CD14-positive monocyte (primary cell): ENCODE measurements around the gene OR4N5. TPM values are rescaled to one million over a fixed set of nuclear protein-coding genes. Genes with fewer than 3 reads are reported as not detected.

Source experiments
- DNase-seq, 3 donors: peaks; one replicate each; pipeline ENCODE4 v3.0.0-alpha.2; 2011 to 2022
- H2AFZ ChIP-seq: 2 replicates; pipeline ENCODE4 v1.6.0; 2012; ENCODE audit warnings: mild to moderate bottlenecking, low read depth, low read length, inconsistent platforms; ENCODE audit not compliant: insufficient read depth, poor library complexity, severe bottlenecking
- H3K27ac ChIP-seq, 2 donors: 1 replicate in 1 of 2; 2 replicates in 1 of 2; pipeline ENCODE4 v1.5.1; 2012 to 2013; ENCODE audit warnings: low read length in 2 of 2, control low read depth in 1 of 2, inconsistent platforms in 1 of 2, low read depth in 1 of 2, mild to moderate bottlenecking in 1 of 2
- H3K27me3 ChIP-seq, 2 donors: one replicate each; pipeline versions ENCODE4 v1.6.0 to v1.6.1; 2011 to 2013; ENCODE audit warnings: low read length in 2 of 2; ENCODE audit not compliant: control insufficient read depth in 2 of 2, insufficient read depth in 2 of 2
- H3K36me3 ChIP-seq, 2 donors: replicated peaks in 1 of 2; 1 replicate in 1 of 2; 2 replicates in 1 of 2; pipeline versions ENCODE4 v1.5.1 to v1.6.1; 2012 to 2013; ENCODE audit warnings: low read length in 2 of 2, control low read depth in 1 of 2, inconsistent platforms in 1 of 2, mild to moderate bottlenecking in 1 of 2; ENCODE audit not compliant: insufficient read depth in 2 of 2, control insufficient read depth in 1 of 2
- H3K4me1 ChIP-seq, 2 donors: 1 replicate in 1 of 2; 2 replicates in 1 of 2; pipeline versions ENCODE4 v1.5.1 to v1.6.1; 2012 to 2013; ENCODE audit warnings: low read length in 2 of 2, control low read depth in 1 of 2, inconsistent platforms in 1 of 2, mild to moderate bottlenecking in 1 of 2, moderate library complexity in 1 of 2; ENCODE audit not compliant: insufficient read depth in 2 of 2, control insufficient read depth in 1 of 2
- H3K4me2 ChIP-seq: replicated peaks from 2 replicates; pipeline ENCODE3; 2012; ENCODE audit warnings: low read length, moderate library complexity, mild to moderate bottlenecking; ENCODE audit not compliant: poor library complexity, severe bottlenecking; ENCODE audit errors: extremely low read depth
- H3K4me3 ChIP-seq, 3 experiments: fragments of 200-600 bp in 1 of 3; sonication (generic) in 1 of 3; replicated peaks in 1 of 3; 1 replicate in 2 of 3; 2 replicates in 1 of 3; pipeline ENCODE4 v1.5.1; 2011 to 2013; ENCODE audit warnings: low read length in 3 of 3, mild to moderate bottlenecking in 3 of 3, control low read depth in 2 of 3, low read depth in 2 of 3, inconsistent platforms in 1 of 3, moderate library complexity in 1 of 3
- H3K79me2 ChIP-seq: 2 replicates; pipeline ENCODE4 v1.6.0; 2012; ENCODE audit warnings: mild to moderate bottlenecking, control low read depth, inconsistent platforms, low read length, moderate library complexity; ENCODE audit not compliant: insufficient read depth
- H3K9ac ChIP-seq: 2 replicates; pipeline ENCODE4 v1.6.0; 2017; ENCODE audit warnings: low read length, mild to moderate bottlenecking; ENCODE audit not compliant: insufficient read depth, poor library complexity, severe bottlenecking
- H3K9me3 ChIP-seq, 2 donors: replicated peaks in 1 of 2; 1 replicate in 1 of 2; 2 replicates in 1 of 2; pipeline versions ENCODE4 v1.5.1 to v1.6.1; 2012 to 2013; ENCODE audit warnings: low read length in 2 of 2, control low read depth in 1 of 2; ENCODE audit not compliant: control insufficient read depth in 1 of 2, insufficient read depth in 1 of 2
- H4K20me1 ChIP-seq: 2 replicates; pipeline ENCODE4 v1.6.0; 2012; ENCODE audit warnings: mild to moderate bottlenecking, low read length, control low read depth, moderate library complexity; ENCODE audit not compliant: insufficient read depth
- H3K27ac Mint-ChIP-seq, 7 donors: one replicate each; pipeline ENCODE4 v1.8.0; 2020; ENCODE audit warnings: mild to moderate bottlenecking in 7 of 7, mixed read lengths in 7 of 7, moderate library complexity in 6 of 7, inconsistent platforms in 2 of 7
- H3K27me3 Mint-ChIP-seq, 3 donors: one replicate each; pipeline ENCODE4 v1.8.0; 2021 to 2022; ENCODE audit warnings: low read depth in 3 of 3, mild to moderate bottlenecking in 3 of 3, mixed read lengths in 3 of 3, moderate library complexity in 3 of 3, inconsistent platforms in 1 of 3
- H3K36me3 Mint-ChIP-seq, 2 donors: one replicate each; pipeline ENCODE4 v1.8.0; 2020; ENCODE audit warnings: mixed read lengths in 2 of 2, inconsistent platforms in 1 of 2, mild to moderate bottlenecking in 1 of 2
- H3K4me1 Mint-ChIP-seq: one replicate; pipeline ENCODE4 v1.8.0; 2020; ENCODE audit warnings: mild to moderate bottlenecking, mixed read lengths
- H3K4me3 Mint-ChIP-seq, 2 donors: one replicate each; pipeline ENCODE4 v1.8.0; 2020; ENCODE audit warnings: mild to moderate bottlenecking in 2 of 2, mixed read lengths in 2 of 2, moderate library complexity in 1 of 2
- H3K9me3 Mint-ChIP-seq, 7 donors: one replicate each; pipeline ENCODE4 v1.8.0; 2020 to 2022; ENCODE audit warnings: mixed read lengths in 7 of 7, mild to moderate bottlenecking in 6 of 7, moderate library complexity in 6 of 7, inconsistent platforms in 2 of 7
- CTCF ChIP-seq: fragments of 200-600 bp; IDR thresholded peaks from one replicate; pipeline ENCODE4 v1.8.0; 2022; ENCODE audit warnings: antibody characterized with exemption, mild to moderate bottlenecking
- WGBS: methylation state at CpG from one replicate; pipeline ENCODE4 v1.1.5; 2013; ENCODE audit warnings: missing lambda C conversion rate; ENCODE audit not compliant: insufficient coverage; 5-methylcytosine and 5-hydroxymethylcytosine counted together
- intact Hi-C, 2 donors: fragments of 100-400 bp; cut with micrococcal nuclease; formaldehyde crosslinking; loops; one replicate each; pipeline versions ENCODE4 v1.15.0 to v1.15.1; 2023
- polyA plus RNA-seq, 3 donors: library from polyadenylated mRNA; depleted of rRNA in 1 of 3; unstranded in 2 of 3; stranded (reverse) in 1 of 3; fragments of 300-500 nt in 2 of 3; fragments of >200 nt in 1 of 3; fragmentation: Illumina TruSeq in 2 of 3; gene quantifications; 1 replicate in 2 of 3; 2 replicates in 1 of 3; pipeline ENCODE4 v1.2.3, GENCODE V29; 2012 to 2021

Gene OR4N5
- polyA plus RNA-seq, 3 donors = not detected

GRCh38 chr14:20190596-20190995, 52.0 kb downstream of the OR4N5 start, which contains the start of gene OR11G2:
OR11G2 (plus strand) TSS chr14:20190896; CDS start chr14:20197438, 6,542 bp downstream.
- no peaks in the 10 kb centered on the region for H4K20me1 ChIP-seq
- H3K9me3 ChIP-seq = no peaks in the 10 kb centered on the region
- Mint-ChIP-seq H3K9me3 (peaks cover 0 to 9% (median 0%) of the 10 kb centered on the region in 7 donors), H3K4me3 (no peak within 1 kb of the TSS), H3K27me3 (peaks cover under 1 to 15% (median 5%) of the 10 kb centered on the region in 3 donors), H3K27ac (no peak within 1 kb of the TSS), H3K4me1 (peaks cover 3% of the 10 kb centered on the region), H3K36me3 (no peaks in the 10 kb centered on the region)
- H3K9ac ChIP-seq = no peak within 1 kb of the TSS
- H3K27ac ChIP-seq = no peak within 1 kb of the TSS
- H3K4me1 ChIP-seq = no peaks in the 10 kb centered on the region
- DNase-seq = no peak
- no peaks in the 10 kb centered on the region for H3K27me3 ChIP-seq
- H3K4me2 ChIP-seq = no peak within 1 kb of the TSS
- H3K36me3 ChIP-seq = no peaks in the 10 kb centered on the region
- intact Hi-C loops = no loop called here
- TF ChIP-seq CTCF = no peak
- no peaks in the 10 kb centered on the region for H3K79me2 ChIP-seq
- no peak within 1 kb of the TSS for H2AFZ ChIP-seq
- H3K4me3 ChIP-seq = no peak within 1 kb of the TSS
- WGBS = no CpG with 5 or more reads among the region's 1 CpG

- no peaks in the 10 kb centered on the region for H3K9me3 ChIP-seq
- no peak for DNase-seq
- H3K27me3 Mint-ChIP-seq = peaks cover 2 to 15% (median 5%) of the 10 kb centered on the region in 3 donors
Measured at GRCh38 chr14:20191396-20191795, 52.8 kb downstream of the OR4N5 start.

More at GRCh38 chr14:20191396-20191795, 52.8 kb downstream of the OR4N5 start:
- TF ChIP-seq CTCF = no peak
- no peaks in the 10 kb centered on the region for H3K79me2 ChIP-seq
- no peak overlapping the region for H3K4me2 ChIP-seq
- Mint-ChIP-seq H3K4me3 (no peak overlapping the region), H3K4me1 (peaks cover 3% of the 10 kb centered on the region), H3K36me3 (no peaks in the 10 kb centered on the region), H3K9me3 (peaks cover 0 to 9% (median 0%) of the 10 kb centered on the region in 7 donors), H3K27ac (no peak overlapping the region)
- no peaks in the 10 kb centered on the region for H3K27me3 ChIP-seq
- H3K27ac ChIP-seq = no peak overlapping the region
- no peak overlapping the region for H3K9ac ChIP-seq
- no peaks in the 10 kb centered on the region for H4K20me1 ChIP-seq
- H3K36me3 ChIP-seq = no peaks in the 10 kb centered on the region
- H3K4me3 ChIP-seq = no peak overlapping the region
- intact Hi-C loops = no loop called here
- WGBS = 88% methylated on average over 2 of the region's 3 CpGs
- no peaks in the 10 kb centered on the region for H3K4me1 ChIP-seq
- no peak overlapping the region for H2AFZ ChIP-seq
